ENCODE results near the gene PITPNC1.
"Not testable (repeated sequence)": the region's sequence is repeated elsewhere in the genome, so short reads cannot be mapped to it uniquely, and the experiment has no call there.

PITPNC1 gene

GRCh38 chr17:67376737-67377487, at the start of gene PITPNC1:
Gene PITPNC1, plus strand, starts transcription at chr17:67377281.
- DNase-seq (ENCODE audit: low read depth, low spot score) = no peak
- H3K27ac ChIP-seq = peak within 1 kb of the TSS; percentile 84

GRCh38 chr17:67328026-67328425, 49.1 kb upstream of the PITPNC1 start:
- no peak overlapping the region for H3K27ac ChIP-seq
- DNase-seq (ENCODE audit: low read depth, low spot score) = no peak

GRCh38 chr17:67331381-67332161, 45.5 kb upstream of the PITPNC1 start:
- not testable (repeated sequence) for DNase-seq (ENCODE audit: low read depth, low spot score); H3K27ac ChIP-seq

GRCh38 chr17:67332162-67332508, 44.9 kb upstream of the PITPNC1 start:
- not testable (repeated sequence) for DNase-seq (ENCODE audit: low read depth, low spot score); H3K27ac ChIP-seq

- DNase-seq (ENCODE audit: low read depth, low spot score) = no peak
- no peak overlapping the region for H3K27ac ChIP-seq
These were observed 41.7 kb upstream of the PITPNC1 start for GRCh38 chr17:67335245-67335835.

- DNase-seq (ENCODE audit: low read depth, low spot score) = no peak
These were observed 40.2 kb upstream of the PITPNC1 start for GRCh38 chr17:67336859-67337258.

GRCh38 chr17:67338353-67338752, 38.7 kb upstream of the PITPNC1 start:
- H3K27ac ChIP-seq; DNase-seq (ENCODE audit: low read depth, low spot score): not testable (repeated sequence)

More at GRCh38 chr17:67336859-67337258, 40.2 kb upstream of the PITPNC1 start:
- no peak overlapping the region for H3K27ac ChIP-seq

GRCh38 chr17:67343237-67343636, 33.8 kb upstream of the PITPNC1 start:
- H3K27ac ChIP-seq = no peak overlapping the region
- DNase-seq (ENCODE audit: low read depth, low spot score) = no peak

- no peak for DNase-seq (ENCODE audit: low read depth, low spot score)
- no peak overlapping the region for H3K27ac ChIP-seq
These were observed 29.3 kb upstream of the PITPNC1 start for GRCh38 chr17:67347826-67348225.

GRCh38 chr17:67349420-67349819, 27.7 kb upstream of the PITPNC1 start:
- no peak for DNase-seq (ENCODE audit: low read depth, low spot score)
- H3K27ac ChIP-seq = no peak overlapping the region

GRCh38 chr17:67353161-67353560, 23.9 kb upstream of the PITPNC1 start:
- no peak overlapping the region for H3K27ac ChIP-seq
- DNase-seq (ENCODE audit: low read depth, low spot score) = no peak

GRCh38 chr17:67353929-67354574, 23.0 kb upstream of the PITPNC1 start:
- H3K27ac ChIP-seq = no peak overlapping the region
- no peak for DNase-seq (ENCODE audit: low read depth, low spot score)

- H3K27ac ChIP-seq = no peak overlapping the region
These were observed 18.5 kb upstream of the PITPNC1 start for GRCh38 chr17:67358612-67359011.

GRCh38 chr17:67359960-67360791, 16.9 kb upstream of the PITPNC1 start:
- no peak for DNase-seq (ENCODE audit: low read depth, low spot score)
- peak overlapping the region; percentile 68 for H3K27ac ChIP-seq

More at GRCh38 chr17:67358612-67359011, 18.5 kb upstream of the PITPNC1 start:
- no peak for DNase-seq (ENCODE audit: low read depth, low spot score)

- peak overlapping the region; percentile 68 for H3K27ac ChIP-seq
- no peak for DNase-seq (ENCODE audit: low read depth, low spot score)
These were observed 16.2 kb upstream of the PITPNC1 start for GRCh38 chr17:67360880-67361279.

GRCh38 chr17:67362173-67362572, 14.9 kb upstream of the PITPNC1 start:
- DNase-seq (ENCODE audit: low read depth, low spot score) = no peak
- H3K27ac ChIP-seq = no peak overlapping the region

- no peak for DNase-seq (ENCODE audit: low read depth, low spot score)
- H3K27ac ChIP-seq = peak overlapping the region; percentile 89
These were observed 12.0 kb upstream of the PITPNC1 start for GRCh38 chr17:67364847-67365737.

GRCh38 chr17:67365738-67366192, 11.3 kb upstream of the PITPNC1 start:
- peak overlapping the region; percentile 89 for H3K27ac ChIP-seq
- DNase-seq (ENCODE audit: low read depth, low spot score) = no peak

Measured in epithelial cell of prostate (primary cell).